HepG2 (cell line): Measurements from ENCODE around the gene ODC1. TPM values are rescaled to one million over a fixed set of nuclear protein-coding genes. Genes with fewer than 3 reads are reported as not detected.

Source experiments
- CAMTA2 ChIP-seq: sonication (generic); formaldehyde crosslinking; IDR thresholded peaks from 2 replicates; pipeline ENCODE4 v1.4.0; 2020; ENCODE audit warnings: mild to moderate bottlenecking, missing genetic modification reagents, borderline replicate concordance
- FUBP1 ChIP-seq: sonication (generic); formaldehyde crosslinking; IDR thresholded peaks from 2 replicates; pipeline ENCODE4 v1.5.1; 2020; ENCODE audit warnings: missing genetic modification reagents, mild to moderate bottlenecking, borderline replicate concordance
- JUNB ChIP-seq: sonication (generic); formaldehyde crosslinking; IDR thresholded peaks from 2 replicates; pipeline ENCODE4 v1.8.0; 2022; ENCODE audit warnings: missing genetic modification reagents, mild to moderate bottlenecking, borderline replicate concordance
- KIAA2018 ChIP-seq: sonication (generic); formaldehyde crosslinking; IDR thresholded peaks from 2 replicates; pipeline ENCODE4 v1.5.0; 2020; ENCODE audit warnings: mild to moderate bottlenecking, missing genetic modification reagents, borderline replicate concordance
- KLF13 ChIP-seq: sonication (generic); formaldehyde crosslinking; IDR thresholded peaks from 2 replicates; pipeline ENCODE4 v1.4.0; 2020; ENCODE audit warnings: mild to moderate bottlenecking, missing genetic modification reagents
- PAWR ChIP-seq: sonication (generic); formaldehyde crosslinking; IDR thresholded peaks from 2 replicates; pipeline ENCODE4 v1.4.0; 2020; ENCODE audit warnings: missing genetic modification reagents, mild to moderate bottlenecking, borderline replicate concordance
- TFE3 ChIP-seq: IDR thresholded peaks from 2 replicates; pipeline ENCODE4 v1.6.1; 2016
- TRIM22 ChIP-seq: fragments of 450-650 bp; IDR thresholded peaks from 2 replicates; pipeline ENCODE4 v1.6.1; 2017
- ZNF33B ChIP-seq: sonication (generic); formaldehyde crosslinking; IDR thresholded peaks from 2 replicates; pipeline ENCODE4 v1.5.1; 2020; ENCODE audit warnings: mild to moderate bottlenecking, missing genetic modification reagents
- ZNF414 ChIP-seq: sonication (generic); formaldehyde crosslinking; IDR thresholded peaks from 2 replicates; pipeline ENCODE4 v1.5.0; 2020; ENCODE audit warnings: missing genetic modification reagents
- ZNF501 ChIP-seq: sonication (generic); formaldehyde crosslinking; IDR thresholded peaks from 2 replicates; pipeline ENCODE4 v1.5.1; 2020; ENCODE audit warnings: mild to moderate bottlenecking, moderate library complexity, missing genetic modification reagents
- ZNF580 ChIP-seq: IDR thresholded peaks from 2 replicates; pipeline ENCODE4 v1.6.1; 2016; ENCODE audit warnings: low read depth, borderline replicate concordance
- ZNF605 ChIP-seq: sonication (generic); formaldehyde crosslinking; IDR thresholded peaks from 2 replicates; pipeline ENCODE4 v1.8.0; 2022; ENCODE audit warnings: mild to moderate bottlenecking, missing genetic modification reagents
- polyA plus RNA-seq, 8 experiments: library from polyadenylated mRNA; depleted of rRNA in 3 of 8; stranded (reverse) in 7 of 8; unstranded in 1 of 8; fragments of >200 nt; fragmentation: Illumina TruSeq in 4 of 8; extraction: Trizol in 4 of 8; gene quantifications; 2 replicates each; pipeline versions ENCODE4 v1.2.1 to v1.2.3, GENCODE V29; 2011 to 2016; ENCODE audit warnings: low read depth in 4 of 8, missing spikeins in 1 of 8, mixed read lengths in 1 of 8; ENCODE audit not compliant: insufficient read depth in 1 of 8
- total RNA-seq, 5 experiments: library from RNA; depleted of rRNA; stranded (reverse); fragments of >200 nt; fragmentation: Illumina TruSeq; extraction: Trizol; gene quantifications; 2 replicates each; pipeline ENCODE4 v1.2.3, GENCODE V29; 2016; ENCODE audit warnings: low read depth in 1 of 5

The ODC1 gene
- total and polyA plus RNA-seq, 2 of the 13 experiments (the other 11 are each of a cell fraction or from before 2014, with no cell fraction given) = 142 to 371 TPM

- TF ChIP-seq TFE3 (CRISPR knock-in tag) (peak; percentile 67), TRIM22 (no peak), ZNF33B (CRISPR knock-in tag) (0 out of 2 replicates have a peak, but pooled peaks have one; percentile 47), KLF13 (CRISPR knock-in tag) (no peak), ZNF414 (CRISPR knock-in tag) (0 out of 2 replicates have a peak, but pooled peaks have one; percentile 45), ZNF580 (peak; percentile 95; the same call in 1 of the 2 replicates), CAMTA2 (0 out of 2 replicates have a peak, but pooled peaks have one; percentile 53), FUBP1 (CRISPR knock-in tag) (peak; percentile 92; the same call in 1 of the 2 replicates), JUNB (CRISPR knock-in tag) (no peak), ZNF605 (CRISPR knock-in tag) (peak; percentile 93), PAWR (no peak), ZNF501 (CRISPR knock-in tag) (peak; percentile 70; the same call in 1 of the 2 replicates), KIAA2018 (CRISPR knock-in tag) (0 out of 2 replicates have a peak, but pooled peaks have one; percentile 42)
Measured at GRCh38 chr2:10449838-10450691, 1.9 kb upstream of the ODC1 start (continued).
